SK-N-SH treated with all-trans-retinoic acid at 6 μM for 48 hours (cell line): ENCODE data around the gene HDAC10.

Experiments used
- ATAC-seq: fragments of 200-7000 bp; cut with Tn5 transposase; 3 replicates; pipeline ENCODE4 v1.9.1; 2020; ENCODE audit warnings: mild to moderate bottlenecking, moderate library complexity
- ARNTL ChIP-seq: fragments of 450-650 bp; formaldehyde crosslinking; IDR thresholded peaks from 2 replicates; pipeline ENCODE4 v1.5.0; 2020; ENCODE audit warnings: low read depth, mild to moderate bottlenecking, moderate library complexity, borderline replicate concordance
- BACH2 ChIP-seq: fragments of 250-450 bp; sonication (Bioruptor Pico); IDR thresholded peaks from 2 replicates; pipeline ENCODE4 v1.9.0; 2021; ENCODE audit warnings: mild to moderate bottlenecking, borderline replicate concordance
- CSDC2 ChIP-seq: fragments of 250-450 bp; sonication (Bioruptor Pico); IDR thresholded peaks from 2 replicates; pipeline ENCODE4 v1.5.0; 2020; ENCODE audit warnings: mild to moderate bottlenecking, moderate library complexity
- ISL1 ChIP-seq: fragments of 250-450 bp; sonication (Bioruptor Pico); IDR thresholded peaks from 2 replicates; pipeline ENCODE4 v2.1.2; 2022; ENCODE audit warnings: mild to moderate bottlenecking, moderate library complexity
- OSR1 ChIP-seq: fragments of 250-450 bp; sonication (Bioruptor Pico); IDR thresholded peaks from 2 replicates; pipeline ENCODE4 v1.8.0; 2022; ENCODE audit warnings: moderate library complexity, mild to moderate bottlenecking, inconsistent platforms
- PATZ1 ChIP-seq: fragments of 250-450 bp; sonication (Bioruptor Pico); IDR thresholded peaks from 2 replicates; pipeline ENCODE4 v1.8.0; 2020; ENCODE audit warnings: mild to moderate bottlenecking, moderate library complexity, borderline replicate concordance
- PPARA ChIP-seq: fragments of 250-450 bp; sonication (Bioruptor Pico); IDR thresholded peaks from 2 replicates; pipeline ENCODE4 v1.5.0; 2020; ENCODE audit warnings: mild to moderate bottlenecking, borderline replicate concordance
- RARB ChIP-seq: fragments of 250-450 bp; sonication (Bioruptor Pico); IDR thresholded peaks from 2 replicates; pipeline ENCODE4 v1.8.0; 2021; ENCODE audit warnings: mild to moderate bottlenecking, moderate library complexity
- SNAI2 ChIP-seq: fragments of 250-450 bp; sonication (Bioruptor Pico); IDR thresholded peaks from 2 replicates; pipeline ENCODE4 v1.5.0; 2020; ENCODE audit warnings: mild to moderate bottlenecking, moderate library complexity
- TCF4 ChIP-seq: fragments of 250-450 bp; sonication (Bioruptor Pico); IDR thresholded peaks from 2 replicates; pipeline ENCODE4 v1.8.0; 2021; ENCODE audit warnings: mild to moderate bottlenecking, moderate library complexity, borderline replicate concordance
- TOX ChIP-seq: fragments of 250-450 bp; sonication (Bioruptor Pico); IDR thresholded peaks from 2 replicates; pipeline ENCODE4 v1.8.0; 2021; ENCODE audit warnings: mild to moderate bottlenecking, moderate library complexity, borderline replicate concordance
- TSHZ2 ChIP-seq: fragments of 250-450 bp; sonication (Bioruptor Pico); IDR thresholded peaks from 2 replicates; pipeline ENCODE4 v1.5.0; 2020; ENCODE audit warnings: mild to moderate bottlenecking, moderate library complexity
- ZC3H10 ChIP-seq: fragments of 250-450 bp; sonication (Bioruptor Pico); IDR thresholded peaks from 2 replicates; pipeline ENCODE4 v1.5.1; 2021; ENCODE audit warnings: mild to moderate bottlenecking, moderate library complexity
- ZFP3 ChIP-seq: fragments of 250-450 bp; sonication (Bioruptor Pico); IDR thresholded peaks from 2 replicates; pipeline ENCODE4 v1.5.0; 2020; ENCODE audit warnings: mild to moderate bottlenecking, moderate library complexity
- ZFP30 ChIP-seq: fragments of 450-650 bp; formaldehyde crosslinking; IDR thresholded peaks from 2 replicates; pipeline ENCODE4 v1.5.0; 2022; ENCODE audit warnings: mild to moderate bottlenecking, moderate library complexity
- ZNF565 ChIP-seq: fragments of 450-650 bp; formaldehyde crosslinking; conservative IDR thresholded peaks from 2 replicates; pipeline ENCODE4 v1.5.0; 2020; ENCODE audit warnings: low read depth, mild to moderate bottlenecking, moderate library complexity
- ZNF70 ChIP-seq: fragments of 450-650 bp; formaldehyde crosslinking; IDR thresholded peaks from 2 replicates; pipeline ENCODE4 v1.5.0; 2020; ENCODE audit warnings: mild to moderate bottlenecking, moderate library complexity
- ZNF8 ChIP-seq: fragments of 450-650 bp; formaldehyde crosslinking; IDR thresholded peaks from 2 replicates; pipeline ENCODE4 v1.5.0; 2020; ENCODE audit warnings: mild to moderate bottlenecking, moderate library complexity
- TF ChIP-seq, protein P1 (sequence below): fragments of 250-450 bp; sonication (Bioruptor Pico); IDR thresholded peaks from 2 replicates; pipeline ENCODE4 v1.5.1; 2021; ENCODE audit warnings: mild to moderate bottlenecking, moderate library complexity
- TF ChIP-seq, protein P2 (sequence below): fragments of 250-450 bp; sonication (Bioruptor Pico); IDR thresholded peaks from 2 replicates; pipeline ENCODE4 v1.8.0; 2021; ENCODE audit warnings: low read depth, mild to moderate bottlenecking, moderate library complexity, borderline replicate concordance
- TF ChIP-seq, protein P3 (sequence below): fragments of 250-450 bp; sonication (Bioruptor Pico); IDR thresholded peaks from 2 replicates; pipeline ENCODE4 v1.5.1; 2020; ENCODE audit warnings: low read depth, mild to moderate bottlenecking, moderate library complexity

Gene HDAC10

DNA sequence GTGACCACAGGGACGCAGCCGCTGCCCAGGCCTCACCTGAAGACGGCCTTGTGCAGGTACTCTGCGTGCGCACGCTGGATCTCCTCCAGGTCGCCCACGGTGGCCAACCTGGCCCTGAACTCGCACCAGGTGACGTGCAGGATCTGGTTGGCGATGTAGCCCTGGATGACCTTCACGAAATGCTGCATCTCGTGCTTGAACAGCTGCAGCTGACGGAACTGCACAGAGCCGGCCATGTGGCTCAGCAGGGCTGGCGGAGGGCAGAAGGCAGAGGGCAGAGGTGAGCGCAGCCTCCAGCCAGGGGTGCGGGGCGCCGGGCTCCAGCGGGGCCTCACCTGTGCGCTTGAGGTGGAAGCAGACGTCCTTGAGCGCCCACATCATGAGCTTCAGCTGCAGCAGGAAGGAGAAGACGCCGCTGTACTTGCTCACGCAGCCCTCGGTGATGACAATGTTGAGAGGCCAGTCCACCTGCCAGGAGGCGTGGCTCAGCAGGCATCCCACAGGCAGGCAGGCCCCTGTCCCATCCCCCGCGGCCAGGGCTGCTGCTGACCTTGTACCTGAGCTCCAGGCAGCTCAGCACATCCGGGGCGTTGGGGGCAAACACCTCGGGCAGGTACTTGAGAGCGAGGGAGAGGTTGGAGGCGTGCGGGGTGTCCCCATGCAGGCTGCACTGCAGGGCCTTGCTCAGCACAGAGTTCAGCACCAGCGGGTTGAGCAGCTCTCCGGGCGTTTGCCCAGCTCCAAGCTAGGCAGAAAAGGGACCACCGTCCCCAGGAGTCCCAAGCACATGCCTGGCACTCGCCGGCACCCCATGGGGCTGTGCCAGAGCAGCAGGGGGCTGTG is 32.7 kb downstream of the HDAC10 start:
- peak; percentile 7 for ATAC-seq
- TF ChIP-seq PPARA (no peak), SNAI2 (CRISPR knock-in tag) (no peak), ZFP30 (CRISPR knock-in tag) (no peak), ZFP3 (CRISPR knock-in tag) (no peak), ZNF565 (CRISPR knock-in tag) (no peak), BACH2 (no peak)

DNA sequence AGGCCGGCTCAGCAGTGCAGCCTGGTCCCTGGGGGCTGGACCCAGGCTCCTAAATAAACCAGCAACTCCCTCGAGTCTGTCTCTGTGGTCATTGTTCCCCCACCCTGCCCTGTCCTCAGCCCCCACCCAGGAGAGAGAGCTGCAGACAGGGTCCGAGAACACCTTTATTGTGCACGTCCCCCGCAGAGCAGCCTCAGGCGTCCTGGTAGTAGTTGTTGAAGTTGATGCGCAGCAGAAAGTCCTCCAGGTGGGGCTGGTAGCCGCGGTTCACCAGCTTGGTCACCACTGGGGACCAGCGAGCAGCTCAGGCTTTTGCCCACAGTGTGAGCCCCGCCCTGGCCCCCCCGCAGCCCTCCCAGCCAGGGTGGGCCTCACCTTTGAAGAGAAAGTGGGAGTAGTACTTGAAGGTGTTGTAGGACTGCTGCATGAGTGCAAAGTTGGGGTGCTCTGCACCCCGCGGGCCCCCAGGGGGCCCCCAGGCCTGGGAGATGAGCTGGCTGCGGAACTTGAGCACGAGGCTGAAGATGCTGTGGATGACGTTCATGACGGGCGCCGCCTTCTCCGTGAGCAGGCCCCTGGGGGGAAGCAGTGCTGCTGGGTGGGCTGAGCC is 33.4 kb downstream of the HDAC10 start:
- TF ChIP-seq SNAI2 (CRISPR knock-in tag) = no peak
- no peak for TF ChIP-seq CSDC2 (CRISPR knock-in tag)
- no peak for TF ChIP-seq ZFP30 (CRISPR knock-in tag)
- TF ChIP-seq ZFP3 (CRISPR knock-in tag) = no peak
- no peak for TF ChIP-seq ZNF70
- TF ChIP-seq, protein P1, sequence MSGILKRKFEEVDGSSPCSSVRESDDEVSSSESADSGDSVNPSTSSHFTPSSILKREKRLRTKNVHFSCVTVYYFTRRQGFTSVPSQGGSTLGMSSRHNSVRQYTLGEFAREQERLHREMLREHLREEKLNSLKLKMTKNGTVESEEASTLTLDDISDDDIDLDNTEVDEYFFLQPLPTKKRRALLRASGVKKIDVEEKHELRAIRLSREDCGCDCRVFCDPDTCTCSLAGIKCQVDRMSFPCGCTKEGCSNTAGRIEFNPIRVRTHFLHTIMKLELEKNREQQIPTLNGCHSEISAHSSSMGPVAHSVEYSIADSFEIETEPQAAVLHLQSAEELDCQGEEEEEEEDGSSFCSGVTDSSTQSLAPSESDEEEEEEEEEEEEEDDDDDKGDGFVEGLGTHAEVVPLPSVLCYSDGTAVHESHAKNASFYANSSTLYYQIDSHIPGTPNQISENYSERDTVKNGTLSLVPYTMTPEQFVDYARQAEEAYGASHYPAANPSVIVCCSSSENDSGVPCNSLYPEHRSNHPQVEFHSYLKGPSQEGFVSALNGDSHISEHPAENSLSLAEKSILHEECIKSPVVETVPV (CRISPR knock-in tag) = no peak
- ATAC-seq = no peak

DNA sequence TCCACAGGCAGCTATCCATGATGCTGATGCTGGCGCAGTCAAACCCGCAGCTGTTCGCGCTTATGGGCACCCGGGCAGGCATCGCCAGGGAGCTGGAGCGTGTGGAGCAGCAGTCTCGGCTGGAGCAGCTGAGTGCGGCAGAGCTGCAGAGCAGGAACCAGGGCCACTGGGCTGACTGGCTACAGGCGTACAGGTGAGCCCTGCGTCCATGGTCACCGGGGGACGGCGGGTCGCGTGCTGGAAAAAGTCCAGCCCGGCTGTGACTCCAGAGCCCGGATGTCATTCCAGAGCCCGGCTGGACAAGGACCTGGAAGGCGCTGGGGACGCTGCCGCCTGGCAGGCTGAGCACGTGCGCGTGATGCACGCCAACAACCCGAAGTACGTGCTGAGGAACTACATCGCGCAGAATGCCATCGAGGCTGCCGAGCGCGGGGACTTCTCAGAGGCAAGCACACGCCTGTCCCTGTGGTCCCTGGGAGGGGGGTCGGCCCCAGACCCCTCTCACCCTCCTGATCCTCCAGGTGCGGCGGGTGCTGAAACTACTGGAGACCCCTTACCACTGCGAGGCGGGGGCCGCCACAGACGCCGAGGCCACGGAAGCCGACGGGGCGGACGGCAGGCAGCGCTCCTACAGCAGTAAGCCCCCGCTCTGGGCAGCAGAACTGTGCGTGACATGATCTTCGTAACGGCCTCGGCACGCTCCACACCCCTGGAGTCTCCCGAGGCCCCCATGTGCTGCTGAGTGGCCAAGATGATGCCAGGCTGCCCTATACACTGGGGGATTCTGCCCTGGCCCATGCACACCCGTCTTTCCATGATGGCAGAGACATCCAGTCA is 34.2 kb downstream of the HDAC10 start:
- TF ChIP-seq, protein P2, sequence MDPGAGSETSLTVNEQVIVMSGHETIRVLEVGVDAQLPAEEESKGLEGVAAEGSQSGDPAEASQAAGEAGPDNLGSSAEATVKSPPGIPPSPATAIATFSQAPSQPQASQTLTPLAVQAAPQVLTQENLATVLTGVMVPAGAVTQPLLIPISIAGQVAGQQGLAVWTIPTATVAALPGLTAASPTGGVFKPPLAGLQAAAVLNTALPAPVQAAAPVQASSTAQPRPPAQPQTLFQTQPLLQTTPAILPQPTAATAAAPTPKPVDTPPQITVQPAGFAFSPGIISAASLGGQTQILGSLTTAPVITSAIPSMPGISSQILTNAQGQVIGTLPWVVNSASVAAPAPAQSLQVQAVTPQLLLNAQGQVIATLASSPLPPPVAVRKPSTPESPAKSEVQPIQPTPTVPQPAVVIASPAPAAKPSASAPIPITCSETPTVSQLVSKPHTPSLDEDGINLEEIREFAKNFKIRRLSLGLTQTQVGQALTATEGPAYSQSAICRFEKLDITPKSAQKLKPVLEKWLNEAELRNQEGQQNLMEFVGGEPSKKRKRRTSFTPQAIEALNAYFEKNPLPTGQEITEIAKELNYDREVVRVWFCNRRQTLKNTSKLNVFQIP (CRISPR knock-in tag) = no peak
- TF ChIP-seq ZC3H10 = no peak
- TF ChIP-seq ZFP30 (CRISPR knock-in tag) = no peak
- no peak for TF ChIP-seq ZNF70
- no peak for TF ChIP-seq PPARA
- TF ChIP-seq, protein P3, sequence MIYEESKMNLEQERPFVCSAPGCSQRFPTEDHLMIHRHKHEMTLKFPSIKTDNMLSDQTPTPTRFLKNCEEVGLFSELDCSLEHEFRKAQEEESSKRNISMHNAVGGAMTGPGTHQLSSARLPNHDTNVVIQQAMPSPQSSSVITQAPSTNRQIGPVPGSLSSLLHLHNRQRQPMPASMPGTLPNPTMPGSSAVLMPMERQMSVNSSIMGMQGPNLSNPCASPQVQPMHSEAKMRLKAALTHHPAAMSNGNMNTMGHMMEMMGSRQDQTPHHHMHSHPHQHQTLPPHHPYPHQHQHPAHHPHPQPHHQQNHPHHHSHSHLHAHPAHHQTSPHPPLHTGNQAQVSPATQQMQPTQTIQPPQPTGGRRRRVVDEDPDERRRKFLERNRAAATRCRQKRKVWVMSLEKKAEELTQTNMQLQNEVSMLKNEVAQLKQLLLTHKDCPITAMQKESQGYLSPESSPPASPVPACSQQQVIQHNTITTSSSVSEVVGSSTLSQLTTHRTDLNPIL = no peak
- no peak for TF ChIP-seq BACH2
- TF ChIP-seq RARB (CRISPR knock-in tag) = no peak
- TF ChIP-seq, protein P1 (CRISPR knock-in tag) = no peak
- no peak for TF ChIP-seq TSHZ2 (CRISPR knock-in tag)
- TF ChIP-seq OSR1 (CRISPR knock-in tag) = no peak
- TF ChIP-seq PATZ1 (CRISPR knock-in tag) = no peak
- no peak for TF ChIP-seq SNAI2 (CRISPR knock-in tag)
- TF ChIP-seq ZNF8 (CRISPR knock-in tag) = no peak
- TF ChIP-seq CSDC2 (CRISPR knock-in tag) = no peak
- TF ChIP-seq ARNTL = no peak
- no peak for TF ChIP-seq TOX (CRISPR knock-in tag)
- no peak for TF ChIP-seq ZFP3 (CRISPR knock-in tag)
- no peak for TF ChIP-seq ISL1 (CRISPR knock-in tag)
- TF ChIP-seq TCF4 (CRISPR knock-in tag) = no peak
- ATAC-seq = no peak
